ENCODE data around the gene YDJC.
"Not testable (repeated sequence)": the region's sequence is repeated elsewhere in the genome, so short reads cannot be mapped to it uniquely, and the experiment has no call there.

YDJC gene

GRCh38 chr22:21631025-21631424 lies 1.2 kb upstream of the YDJC start:
- ATAC-seq = no peak

GRCh38 chr22:21628386-21629254 lies 1.2 kb downstream of the YDJC start:
- peak; percentile 2 to 3 for ATAC-seq

GRCh38 chr22:21626735-21627469 lies 2.9 kb downstream of the YDJC start:
- no peak for ATAC-seq

GRCh38 chr22:21626073-21626734 lies 3.6 kb downstream of the YDJC start:
- ATAC-seq = no peak

- ATAC-seq = no peak
Observed at GRCh38 chr22:21624880-21625791, 4.7 kb downstream of the YDJC start.

GRCh38 chr22:21624120-21624879 lies 5.5 kb downstream of the YDJC start:
- ATAC-seq = no peak

GRCh38 chr22:21623648-21623970 lies 6.2 kb downstream of the YDJC start:
- ATAC-seq = no peak

GRCh38 chr22:21622919-21623647 lies 6.7 kb downstream of the YDJC start:
- no peak for ATAC-seq

GRCh38 chr22:21622011-21622918 lies 7.6 kb downstream of the YDJC start:
- no peak for ATAC-seq

- no peak for ATAC-seq
Observed at GRCh38 chr22:21621025-21621424, 8.8 kb downstream of the YDJC start.

GRCh38 chr22:21617337-21617736 lies 12.5 kb downstream of the YDJC start:
- ATAC-seq = not testable (repeated sequence)

- no peak for ATAC-seq
Observed at GRCh38 chr22:21615731-21616130, 14.1 kb downstream of the YDJC start.

GRCh38 chr22:21613553-21614233 lies 16.1 kb downstream of the YDJC start:
- no peak for ATAC-seq

GRCh38 chr22:21612858-21613257 lies 17.0 kb downstream of the YDJC start:
- ATAC-seq = no peak

GRCh38 chr22:21611210-21611977 lies 18.4 kb downstream of the YDJC start:
- ATAC-seq = no peak

- ATAC-seq = not testable (repeated sequence)
Observed at GRCh38 chr22:21609556-21610157, 20.2 kb downstream of the YDJC start.

GRCh38 chr22:21606775-21607174 lies 23.0 kb downstream of the YDJC start:
- no peak for ATAC-seq
